C4-2B (cell line): ENCODE results near the gene U2SURP.

Source experiments
- H3K27ac ChIP-seq: fragments of 450-650 bp; 2 replicates; pipeline ENCODE4 v1.5.1; 2017
- CTCF ChIP-seq: fragments of 450-650 bp; conservative IDR thresholded peaks from 2 replicates; pipeline ENCODE4 v1.5.1; 2017; ENCODE audit warnings: mild to moderate bottlenecking
- ZFX ChIP-seq: fragments of 450-650 bp; IDR thresholded peaks from 2 replicates; pipeline ENCODE4 v1.6.1; 2017

Gene U2SURP

GRCh38 chr3:143090976-143091837 is 89.8 kb downstream of the U2SURP start:
- no peak for TF ChIP-seq ZFX
- TF ChIP-seq CTCF: no peak
- no peak overlapping the region for H3K27ac ChIP-seq

- no peak overlapping the region for H3K27ac ChIP-seq
- TF ChIP-seq ZFX (no peak), CTCF (no peak)
Measured at GRCh38 chr3:143092191-143092590, 90.8 kb downstream of the U2SURP start.

GRCh38 chr3:143095813-143096212 is 94.4 kb downstream of the U2SURP start:
- TF ChIP-seq ZFX: no peak
- no peak overlapping the region for H3K27ac ChIP-seq

- TF ChIP-seq ZFX (no peak), CTCF (no peak)
- no peak overlapping the region for H3K27ac ChIP-seq
Measured at GRCh38 chr3:143098032-143098764, 96.8 kb downstream of the U2SURP start.

GRCh38 chr3:143099210-143099609 is 97.8 kb downstream of the U2SURP start:
- no peak overlapping the region for H3K27ac ChIP-seq
- TF ChIP-seq ZFX: no peak
- TF ChIP-seq CTCF: no peak

GRCh38 chr3:143099690-143100089 is 98.3 kb downstream of the U2SURP start:
- TF ChIP-seq CTCF: no peak
- TF ChIP-seq ZFX: no peak
- no peak overlapping the region for H3K27ac ChIP-seq

GRCh38 chr3:143100451-143100850 is 99.1 kb downstream of the U2SURP start:
- TF ChIP-seq CTCF (no peak), ZFX (no peak)
- no peak overlapping the region for H3K27ac ChIP-seq
